Measurements from ENCODE around the gene ELAVL1.

ELAVL1 gene

GRCh38 chr19:7980635-7981121 lies 24.8 kb downstream of the ELAVL1 start:
- Histone ChIP-seq H3K9me2 (replicated peaks; ENCODE audit: insufficient read depth, low read length) (no peaks in the 10 kb centered on the region), H3K27ac (ENCODE audit: low read length) (no peak overlapping the region), H3F3A (ENCODE audit: insufficient read depth, low read length) (no peaks in the 10 kb centered on the region), H3K27me3 (replicated peaks; ENCODE audit: insufficient read depth, low read length) (no peaks in the 10 kb centered on the region), H3K36me3 (replicated peaks; ENCODE audit: insufficient read depth, low read length) (peaks cover 10% of the 10 kb centered on the region), H2AFZ (ENCODE audit: low read length) (no peak overlapping the region), H4K20me1 (ENCODE audit: insufficient read depth, low read length) (peaks cover 16% of the 10 kb centered on the region; the same call in 1 of the 2 replicates), H3K4me1 (ENCODE audit: low read length) (no peaks in the 10 kb centered on the region), H3K9ac (ENCODE audit: low read length) (no peak overlapping the region), H3K9me3 (replicated peaks; ENCODE audit: insufficient read depth, low read length) (no peaks in the 10 kb centered on the region), H3K79me2 (ENCODE audit: low read length) (peaks cover 78% of the 10 kb centered on the region), H3K4me2 (ENCODE audit: low read depth, low read length) (no peak overlapping the region), H3K4me3 (ENCODE audit: low read length) (no peak overlapping the region)
- no peak for DNase-seq
- no peak for TF ChIP-seq EZH2 (optimal IDR thresholded peaks at IDR 0.05; ENCODE audit: low read depth, low read length)
- no peak for TF ChIP-seq EZH2phosphoT487 (IDR thresholded peaks at IDR 0.05; ENCODE audit: low read length)
- TF ChIP-seq, protein P1, sequence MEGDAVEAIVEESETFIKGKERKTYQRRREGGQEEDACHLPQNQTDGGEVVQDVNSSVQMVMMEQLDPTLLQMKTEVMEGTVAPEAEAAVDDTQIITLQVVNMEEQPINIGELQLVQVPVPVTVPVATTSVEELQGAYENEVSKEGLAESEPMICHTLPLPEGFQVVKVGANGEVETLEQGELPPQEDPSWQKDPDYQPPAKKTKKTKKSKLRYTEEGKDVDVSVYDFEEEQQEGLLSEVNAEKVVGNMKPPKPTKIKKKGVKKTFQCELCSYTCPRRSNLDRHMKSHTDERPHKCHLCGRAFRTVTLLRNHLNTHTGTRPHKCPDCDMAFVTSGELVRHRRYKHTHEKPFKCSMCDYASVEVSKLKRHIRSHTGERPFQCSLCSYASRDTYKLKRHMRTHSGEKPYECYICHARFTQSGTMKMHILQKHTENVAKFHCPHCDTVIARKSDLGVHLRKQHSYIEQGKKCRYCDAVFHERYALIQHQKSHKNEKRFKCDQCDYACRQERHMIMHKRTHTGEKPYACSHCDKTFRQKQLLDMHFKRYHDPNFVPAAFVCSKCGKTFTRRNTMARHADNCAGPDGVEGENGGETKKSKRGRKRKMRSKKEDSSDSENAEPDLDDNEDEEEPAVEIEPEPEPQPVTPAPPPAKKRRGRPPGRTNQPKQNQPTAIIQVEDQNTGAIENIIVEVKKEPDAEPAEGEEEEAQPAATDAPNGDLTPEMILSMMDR (IDR thresholded peaks at IDR 0.05; ENCODE audit: low read length) = no peak

DNA sequence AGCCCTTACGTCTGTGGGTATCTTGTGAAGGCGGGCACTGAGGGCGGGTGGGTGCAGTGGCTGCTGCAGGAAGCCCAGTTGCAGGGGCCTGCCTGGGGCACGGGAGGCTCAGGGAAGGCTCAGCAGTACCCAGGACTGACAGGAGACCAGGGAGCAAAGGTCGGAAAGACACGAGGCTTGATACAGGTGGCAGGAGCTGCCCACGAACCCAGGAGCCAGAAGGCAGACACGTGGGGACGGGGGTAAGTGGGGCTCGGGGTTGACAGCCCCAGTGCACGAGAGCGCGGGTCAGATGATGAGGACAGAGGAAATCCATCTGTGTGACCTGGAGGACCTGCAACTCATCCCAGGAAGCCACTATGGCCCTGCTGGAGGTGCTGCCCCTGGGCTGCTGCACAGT lies 25.3 kb downstream of the ELAVL1 start:
- no peak for DNase-seq
- H3K9me2 ChIP-seq (replicated peaks; ENCODE audit: insufficient read depth, low read length) = no peaks in the 10 kb centered on the region
- H3K9me3 ChIP-seq (replicated peaks; ENCODE audit: insufficient read depth, low read length) = no peaks in the 10 kb centered on the region
- H3K4me3 ChIP-seq (ENCODE audit: low read length) = no peak overlapping the region
- no peak overlapping the region for H3K4me2 ChIP-seq (ENCODE audit: low read depth, low read length)
- H3K79me2 ChIP-seq (ENCODE audit: low read length) = peaks cover 76% of the 10 kb centered on the region
- no peaks in the 10 kb centered on the region for H3F3A ChIP-seq (ENCODE audit: insufficient read depth, low read length)
- peaks cover 10% of the 10 kb centered on the region for H3K36me3 ChIP-seq (replicated peaks; ENCODE audit: insufficient read depth, low read length)
- no peak for TF ChIP-seq EZH2 (optimal IDR thresholded peaks at IDR 0.05; ENCODE audit: low read depth, low read length)
- TF ChIP-seq EZH2phosphoT487 (IDR thresholded peaks at IDR 0.05; ENCODE audit: low read length) = no peak
- TF ChIP-seq, protein P1 (IDR thresholded peaks at IDR 0.05; ENCODE audit: low read length) = no peak
- H3K27me3 ChIP-seq (replicated peaks; ENCODE audit: insufficient read depth, low read length) = no peaks in the 10 kb centered on the region
- H4K20me1 ChIP-seq (ENCODE audit: insufficient read depth, low read length) = peaks cover 11% of the 10 kb centered on the region; the same call in 1 of the 2 replicates
- H2AFZ ChIP-seq (ENCODE audit: low read length) = no peak overlapping the region
- no peaks in the 10 kb centered on the region for H3K4me1 ChIP-seq (ENCODE audit: low read length)
- no peak overlapping the region for H3K9ac ChIP-seq (ENCODE audit: low read length)
- H3K27ac ChIP-seq (ENCODE audit: low read length) = no peak overlapping the region

DNA sequence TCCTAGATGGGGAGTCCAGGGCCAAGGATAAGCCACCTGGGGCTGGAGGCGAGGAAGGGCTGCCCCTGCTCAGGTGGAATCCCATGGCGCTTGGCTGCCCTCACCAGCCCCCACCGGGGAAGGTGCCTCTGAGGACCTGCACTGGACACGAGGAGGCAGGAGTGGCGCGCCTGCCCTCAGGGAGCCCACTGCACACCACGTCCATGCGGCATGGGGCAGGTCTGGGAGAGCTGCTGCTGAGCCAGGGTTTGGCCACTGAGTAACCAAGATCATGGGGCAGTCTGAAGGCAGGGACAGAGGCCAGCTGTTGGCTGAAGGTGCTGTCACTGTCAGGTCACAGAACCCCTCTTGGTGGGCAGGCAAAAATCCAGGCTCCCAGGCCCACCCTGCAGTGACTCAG lies 25.9 kb downstream of the ELAVL1 start:
- Histone ChIP-seq H3K36me3 (replicated peaks; ENCODE audit: insufficient read depth, low read length) (peaks cover 10% of the 10 kb centered on the region), H3K9me3 (replicated peaks; ENCODE audit: insufficient read depth, low read length) (no peaks in the 10 kb centered on the region), H4K20me1 (ENCODE audit: insufficient read depth, low read length) (peaks cover 10% of the 10 kb centered on the region; the same call in 1 of the 2 replicates), H3K79me2 (ENCODE audit: low read length) (peaks cover 70% of the 10 kb centered on the region), H3K4me2 (ENCODE audit: low read depth, low read length) (no peak overlapping the region), H3K9ac (ENCODE audit: low read length) (no peak overlapping the region), H3F3A (ENCODE audit: insufficient read depth, low read length) (no peaks in the 10 kb centered on the region), H3K9me2 (replicated peaks; ENCODE audit: insufficient read depth, low read length) (no peaks in the 10 kb centered on the region), H3K4me1 (ENCODE audit: low read length) (no peaks in the 10 kb centered on the region), H3K27me3 (replicated peaks; ENCODE audit: insufficient read depth, low read length) (no peaks in the 10 kb centered on the region), H2AFZ (ENCODE audit: low read length) (no peak overlapping the region), H3K27ac (ENCODE audit: low read length) (no peak overlapping the region), H3K4me3 (ENCODE audit: low read length) (no peak overlapping the region)
- DNase-seq = no peak
- TF ChIP-seq EZH2phosphoT487 (IDR thresholded peaks at IDR 0.05; ENCODE audit: low read length) (no peak), EZH2 (optimal IDR thresholded peaks at IDR 0.05; ENCODE audit: low read depth, low read length) (no peak)
- TF ChIP-seq, protein P1 (IDR thresholded peaks at IDR 0.05; ENCODE audit: low read length) = no peak

All from MM.1S (cell line).